ENCODE measurements around the gene RNF5. TPM values are rescaled to one million over a fixed set of nuclear protein-coding genes. Genes with fewer than 3 reads are reported as not detected.

The RNF5 gene
- polyA plus RNA-seq, 1 of the 3 experiments (the other 2 are of a cell fraction), result 110 TPM

DNA sequence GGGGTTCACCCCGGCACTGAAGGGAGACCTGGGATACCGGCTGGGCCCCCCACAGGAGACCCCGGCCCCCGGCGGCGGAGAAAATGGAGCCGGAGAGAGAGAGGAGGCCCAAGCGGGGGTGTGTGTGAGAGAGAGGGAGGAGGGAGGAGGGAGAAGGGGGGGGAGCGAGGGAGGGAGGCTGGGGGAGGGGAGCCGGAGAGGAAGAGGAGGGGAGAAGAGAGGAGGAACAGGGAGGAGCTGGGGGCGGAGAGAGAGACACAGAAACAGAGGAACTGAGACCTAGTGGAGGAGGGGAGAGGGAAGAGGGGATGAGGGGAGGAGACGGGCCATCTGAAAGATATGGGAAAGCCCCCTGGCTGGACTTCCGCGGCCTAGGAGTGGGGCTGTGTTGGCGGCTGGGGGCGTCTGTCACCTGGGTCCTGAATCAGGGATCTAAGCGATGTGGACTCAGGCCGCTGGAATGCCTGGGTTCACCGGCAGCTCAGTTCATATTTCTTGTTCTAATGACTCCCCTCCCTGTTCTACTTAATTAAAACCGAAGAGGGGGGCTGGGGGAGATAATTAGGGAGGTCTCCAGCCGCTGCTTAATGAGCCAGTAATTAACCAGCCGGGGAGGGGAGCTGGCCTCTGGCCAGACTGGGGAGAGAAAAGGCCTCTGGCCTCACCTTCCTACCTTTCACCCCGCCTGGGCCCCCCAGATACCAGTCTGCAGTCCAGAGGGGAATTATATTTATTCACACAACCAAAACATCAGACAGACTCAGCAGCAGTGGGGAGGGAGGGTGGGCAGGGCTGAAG lies 12.0 kb downstream of the RNF5 start, which contains the start of gene PBX2:
PBX2 (minus strand) TSS at position 149 of the 798 bp plus-strand sequence. CDS start 287 bp downstream, outside the sequence.
- ChIA-PET CTCF (interaction anchor here (1.0 to 2.2 kb wide), 4 partner anchors 21 to 644 kb away, joined by 3 to 7 read pairs (median 4); partner anchors contain the start of genes ATP6V1G2 and EHMT2), POLR2A (interaction anchor here (3.1 kb wide), 1 partner anchor 12 kb away, joined by 22 read pairs; the partner anchor contains the start of gene RNF5)
- Histone ChIP-seq H3K36me3 (replicated peaks in 1 of 2; ENCODE audit: control insufficient read depth in 1 of 2, insufficient read depth in 2 of 2, low read length in 1 of 2) (peaks cover 8 to 17% of the 10 kb centered on the region in 2 experiments), H3K9me2 (no peaks in the 10 kb centered on the region), H3K9ac (peak within 1 kb of the TSS; percentile 78), H4K20me1 (ENCODE audit: insufficient read depth) (no peaks in the 10 kb centered on the region), H3K79me2 (ENCODE audit: insufficient read depth) (peaks cover 21% of the 10 kb centered on the region), H3F3A (replicated peaks; ENCODE audit: insufficient read depth) (peaks cover 25% of the 10 kb centered on the region), H3K27me3 (ENCODE audit: insufficient read depth) (no peaks in the 10 kb centered on the region), H2AFZ (ENCODE audit: low read depth) (peak within 1 kb of the TSS; percentile 41), H3K4me1 (ENCODE audit: control insufficient read depth in 1 of 2, insufficient read depth in 2 of 2, low read depth in 1 of 2, low read length in 1 of 2) (peaks cover 0 to 25% of the 10 kb centered on the region in 2 experiments; a peak in 1 of 4 replicates), H3K4me2 (peak within 1 kb of the TSS; percentile 92), H3K27ac (ENCODE audit: low read depth in 2 of 2, low read length in 1 of 2) (peak within 1 kb of the TSS; percentile 81 to 87), H3K4me3 (ENCODE audit: low read depth in 2 of 2, low read length in 1 of 2) (peak within 1 kb of the TSS; percentile 60 to 81), H3K9me3 (no peaks in the 10 kb centered on the region)
- DNase-seq, result peak; percentile 85
- TF ChIP-seq NFIC (IDR thresholded peaks at IDR 0.05; ENCODE audit: borderline replicate concordance) (no peak), GABPA (IDR thresholded peaks at IDR 0.05; ENCODE audit: low read depth) (peak; percentile 43; the same call in 1 of the 2 replicates), POLR2AphosphoS5 (IDR thresholded peaks at IDR 0.05; ENCODE audit: low read depth, low read length) (peak; percentile 80), RAD21 (IDR thresholded peaks at IDR 0.05; ENCODE audit: low read length) (no peak), CHD2 (IDR thresholded peaks at IDR 0.05; ENCODE audit: low read length, partially characterized antibody) (peak; percentile 89), SIN3A (IDR thresholded peaks at IDR 0.05; ENCODE audit: borderline replicate concordance, low read depth, low read length) (0 out of 2 replicates have a peak, but pooled peaks have one; percentile 18), EP300 (IDR thresholded peaks at IDR 0.05; ENCODE audit: borderline replicate concordance in 1 of 2, low read depth in 1 of 2, low read length in 1 of 2) (peak in 1 of 2 experiments; percentile 21; a peak in 1 of 4 replicates)
- TF ChIP-seq, protein P1, sequence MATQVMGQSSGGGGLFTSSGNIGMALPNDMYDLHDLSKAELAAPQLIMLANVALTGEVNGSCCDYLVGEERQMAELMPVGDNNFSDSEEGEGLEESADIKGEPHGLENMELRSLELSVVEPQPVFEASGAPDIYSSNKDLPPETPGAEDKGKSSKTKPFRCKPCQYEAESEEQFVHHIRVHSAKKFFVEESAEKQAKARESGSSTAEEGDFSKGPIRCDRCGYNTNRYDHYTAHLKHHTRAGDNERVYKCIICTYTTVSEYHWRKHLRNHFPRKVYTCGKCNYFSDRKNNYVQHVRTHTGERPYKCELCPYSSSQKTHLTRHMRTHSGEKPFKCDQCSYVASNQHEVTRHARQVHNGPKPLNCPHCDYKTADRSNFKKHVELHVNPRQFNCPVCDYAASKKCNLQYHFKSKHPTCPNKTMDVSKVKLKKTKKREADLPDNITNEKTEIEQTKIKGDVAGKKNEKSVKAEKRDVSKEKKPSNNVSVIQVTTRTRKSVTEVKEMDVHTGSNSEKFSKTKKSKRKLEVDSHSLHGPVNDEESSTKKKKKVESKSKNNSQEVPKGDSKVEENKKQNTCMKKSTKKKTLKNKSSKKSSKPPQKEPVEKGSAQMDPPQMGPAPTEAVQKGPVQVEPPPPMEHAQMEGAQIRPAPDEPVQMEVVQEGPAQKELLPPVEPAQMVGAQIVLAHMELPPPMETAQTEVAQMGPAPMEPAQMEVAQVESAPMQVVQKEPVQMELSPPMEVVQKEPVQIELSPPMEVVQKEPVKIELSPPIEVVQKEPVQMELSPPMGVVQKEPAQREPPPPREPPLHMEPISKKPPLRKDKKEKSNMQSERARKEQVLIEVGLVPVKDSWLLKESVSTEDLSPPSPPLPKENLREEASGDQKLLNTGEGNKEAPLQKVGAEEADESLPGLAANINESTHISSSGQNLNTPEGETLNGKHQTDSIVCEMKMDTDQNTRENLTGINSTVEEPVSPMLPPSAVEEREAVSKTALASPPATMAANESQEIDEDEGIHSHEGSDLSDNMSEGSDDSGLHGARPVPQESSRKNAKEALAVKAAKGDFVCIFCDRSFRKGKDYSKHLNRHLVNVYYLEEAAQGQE (IDR thresholded peaks at IDR 0.05; ENCODE audit: low read depth, low read length), result 0 out of 2 replicates have a peak, but pooled peaks have one; percentile 16
- WGBS (ENCODE audit: low lambda C conversion rate), result 2% methylated on average over 21 of the region's 23 CpGs

DNA sequence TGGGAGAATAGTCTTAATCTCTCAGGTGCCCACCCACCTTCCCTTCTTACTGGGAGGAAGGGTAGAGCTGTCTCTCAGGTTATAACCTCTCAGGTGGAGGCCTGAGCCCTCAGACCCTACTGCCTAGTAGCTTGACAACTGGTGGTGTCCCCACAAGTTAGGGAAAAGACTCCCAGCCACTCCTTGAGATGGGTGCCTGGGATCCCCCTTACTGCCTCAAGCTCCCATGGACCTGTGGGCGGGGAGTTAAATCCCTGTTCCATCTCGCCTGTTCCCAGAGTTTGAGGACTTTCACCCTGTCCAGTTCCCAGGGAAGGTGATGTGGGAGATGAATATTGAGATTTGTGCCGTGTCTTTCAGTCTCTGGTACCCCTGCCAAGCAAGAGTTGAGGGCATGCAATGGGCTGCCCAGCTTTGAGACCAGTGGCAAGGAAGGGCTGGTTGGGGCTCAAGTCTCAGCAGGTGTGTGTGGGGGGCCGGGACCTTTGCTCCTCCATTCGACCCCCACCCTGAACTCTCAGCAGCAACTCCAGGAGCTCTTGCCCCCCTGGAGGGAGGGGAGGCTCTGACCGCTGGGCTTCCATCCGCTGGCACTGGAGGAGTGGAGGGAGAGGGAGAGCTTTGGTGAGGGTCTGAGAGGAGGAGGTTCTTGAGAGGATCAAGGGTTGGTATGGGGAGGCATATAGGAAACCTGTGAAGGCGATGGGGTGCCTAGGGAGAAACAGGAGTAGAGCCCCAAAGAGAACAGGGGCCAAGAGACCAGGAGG lies 12.9 kb downstream of the RNF5 start:
- Histone ChIP-seq H2AFZ (ENCODE audit: low read depth) (no peak overlapping the region), H3K36me3 (replicated peaks in 1 of 2; ENCODE audit: control insufficient read depth in 1 of 2, insufficient read depth in 2 of 2, low read length in 1 of 2) (peaks cover 8 to 17% of the 10 kb centered on the region in 2 experiments), H3K9me2 (no peaks in the 10 kb centered on the region), H3K4me1 (ENCODE audit: control insufficient read depth in 1 of 2, insufficient read depth in 2 of 2, low read depth in 1 of 2, low read length in 1 of 2) (peaks cover 0 to 25% of the 10 kb centered on the region in 2 experiments; a peak in 1 of 4 replicates), H3K79me2 (ENCODE audit: insufficient read depth) (peaks cover 21% of the 10 kb centered on the region), H3K9ac (no peak overlapping the region), H3K9me3 (no peaks in the 10 kb centered on the region), H3K27ac (ENCODE audit: low read depth in 2 of 2, low read length in 1 of 2) (peak overlapping the region; percentile 29 to 87; a peak in 3 of 4 replicates), H4K20me1 (ENCODE audit: insufficient read depth) (no peaks in the 10 kb centered on the region), H3K4me3 (ENCODE audit: low read depth in 2 of 2, low read length in 1 of 2) (no peak overlapping the region; a peak in 1 of 4 replicates), H3K27me3 (ENCODE audit: insufficient read depth) (no peaks in the 10 kb centered on the region), H3F3A (replicated peaks; ENCODE audit: insufficient read depth) (peaks cover 19% of the 10 kb centered on the region), H3K4me2 (peak overlapping the region; percentile 92; the same call in 1 of the 2 replicates)
- WGBS (ENCODE audit: low lambda C conversion rate), result 98% methylated on average over 8 of the region's 8 CpGs
- DNase-seq, result no peak
- ChIA-PET CTCF (interaction anchor here (2.1 to 2.2 kb wide), 2 partner anchors 22 to 73 kb away, joined by 5 to 7 read pairs; no protein-coding TSS in a partner anchor), POLR2A (interaction anchor here (3.1 kb wide), 1 partner anchor 13 kb away, joined by 22 read pairs; the partner anchor contains the start of gene RNF5)
- TF ChIP-seq RCOR1 (IDR thresholded peaks at IDR 0.05; ENCODE audit: low read length), result no peak
- no peak for TF ChIP-seq RXRA (IDR thresholded peaks at IDR 0.05; ENCODE audit: borderline replicate concordance, low read depth)
- TF ChIP-seq GATA2 (CRISPR knock-in tag; IDR thresholded peaks at IDR 0.05), result no peak
- TF ChIP-seq, protein P2, sequence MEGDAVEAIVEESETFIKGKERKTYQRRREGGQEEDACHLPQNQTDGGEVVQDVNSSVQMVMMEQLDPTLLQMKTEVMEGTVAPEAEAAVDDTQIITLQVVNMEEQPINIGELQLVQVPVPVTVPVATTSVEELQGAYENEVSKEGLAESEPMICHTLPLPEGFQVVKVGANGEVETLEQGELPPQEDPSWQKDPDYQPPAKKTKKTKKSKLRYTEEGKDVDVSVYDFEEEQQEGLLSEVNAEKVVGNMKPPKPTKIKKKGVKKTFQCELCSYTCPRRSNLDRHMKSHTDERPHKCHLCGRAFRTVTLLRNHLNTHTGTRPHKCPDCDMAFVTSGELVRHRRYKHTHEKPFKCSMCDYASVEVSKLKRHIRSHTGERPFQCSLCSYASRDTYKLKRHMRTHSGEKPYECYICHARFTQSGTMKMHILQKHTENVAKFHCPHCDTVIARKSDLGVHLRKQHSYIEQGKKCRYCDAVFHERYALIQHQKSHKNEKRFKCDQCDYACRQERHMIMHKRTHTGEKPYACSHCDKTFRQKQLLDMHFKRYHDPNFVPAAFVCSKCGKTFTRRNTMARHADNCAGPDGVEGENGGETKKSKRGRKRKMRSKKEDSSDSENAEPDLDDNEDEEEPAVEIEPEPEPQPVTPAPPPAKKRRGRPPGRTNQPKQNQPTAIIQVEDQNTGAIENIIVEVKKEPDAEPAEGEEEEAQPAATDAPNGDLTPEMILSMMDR (IDR thresholded peaks at IDR 0.05), result no peak
- no peak for TF ChIP-seq FOXJ3 (CRISPR knock-in tag; IDR thresholded peaks at IDR 0.05)
- TF ChIP-seq TEAD4 (IDR thresholded peaks at IDR 0.05; ENCODE audit: borderline replicate concordance, insufficient read depth), result no peak
- no peak for TF ChIP-seq NRF1 (IDR thresholded peaks at IDR 0.05; ENCODE audit: low read depth, low read length)
- TF ChIP-seq, protein P3, sequence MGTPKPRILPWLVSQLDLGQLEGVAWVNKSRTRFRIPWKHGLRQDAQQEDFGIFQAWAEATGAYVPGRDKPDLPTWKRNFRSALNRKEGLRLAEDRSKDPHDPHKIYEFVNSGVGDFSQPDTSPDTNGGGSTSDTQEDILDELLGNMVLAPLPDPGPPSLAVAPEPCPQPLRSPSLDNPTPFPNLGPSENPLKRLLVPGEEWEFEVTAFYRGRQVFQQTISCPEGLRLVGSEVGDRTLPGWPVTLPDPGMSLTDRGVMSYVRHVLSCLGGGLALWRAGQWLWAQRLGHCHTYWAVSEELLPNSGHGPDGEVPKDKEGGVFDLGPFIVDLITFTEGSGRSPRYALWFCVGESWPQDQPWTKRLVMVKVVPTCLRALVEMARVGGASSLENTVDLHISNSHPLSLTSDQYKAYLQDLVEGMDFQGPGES (IDR thresholded peaks at IDR 0.05; ENCODE audit: low read depth, low read length), result no peak
- TF ChIP-seq EZH2phosphoT487 (IDR thresholded peaks at IDR 0.05; ENCODE audit: borderline replicate concordance, low read depth), result no peak

Measured in SK-N-SH (cell line).